Keratinocyte (primary cell): Measurements from ENCODE around the gene WASF3.

Experiments
- EZH2 ChIP-seq: IDR thresholded peaks from one replicate; pipeline ENCODE4 v1.6.1; 2012; ENCODE audit warnings: inconsistent platforms, mild to moderate bottlenecking, low read length, moderate library complexity
- TF ChIP-seq, protein P1 (sequence below), 3 experiments: IDR thresholded peaks in 1 of 3; conservative IDR thresholded peaks in 1 of 3; optimal IDR thresholded peaks in 1 of 3; 2 replicates in 2 of 3; 3 replicates in 1 of 3; pipeline versions ENCODE3 to v1.5.1; 2011; ENCODE audit warnings: low read length in 3 of 3, mild to moderate bottlenecking in 3 of 3, moderate library complexity in 2 of 3, control low read depth in 1 of 3, inconsistent platforms in 1 of 3; ENCODE audit not compliant: insufficient read depth in 2 of 3; ENCODE audit errors: extremely low read depth in 1 of 3

DNA sequence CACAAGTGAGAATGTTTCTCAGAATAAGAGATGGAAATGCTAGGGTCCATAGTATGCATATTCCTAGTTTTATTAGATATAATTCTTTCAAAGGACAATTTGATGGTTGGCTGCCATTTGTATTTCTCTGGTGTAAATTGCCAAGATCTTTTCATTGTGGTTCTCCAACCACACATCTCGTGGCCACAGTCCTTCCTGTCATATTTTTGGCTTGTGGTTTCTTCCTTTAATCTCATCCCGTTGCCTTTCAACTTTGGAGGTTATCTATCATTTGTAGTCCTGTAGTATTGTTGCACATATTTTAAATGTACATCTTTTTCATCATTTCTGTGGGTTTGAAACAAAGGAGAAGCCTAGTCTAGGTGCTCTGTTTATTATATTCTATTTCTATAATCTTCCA is 61.2 kb downstream of the WASF3 start:
- TF ChIP-seq, protein P1, sequence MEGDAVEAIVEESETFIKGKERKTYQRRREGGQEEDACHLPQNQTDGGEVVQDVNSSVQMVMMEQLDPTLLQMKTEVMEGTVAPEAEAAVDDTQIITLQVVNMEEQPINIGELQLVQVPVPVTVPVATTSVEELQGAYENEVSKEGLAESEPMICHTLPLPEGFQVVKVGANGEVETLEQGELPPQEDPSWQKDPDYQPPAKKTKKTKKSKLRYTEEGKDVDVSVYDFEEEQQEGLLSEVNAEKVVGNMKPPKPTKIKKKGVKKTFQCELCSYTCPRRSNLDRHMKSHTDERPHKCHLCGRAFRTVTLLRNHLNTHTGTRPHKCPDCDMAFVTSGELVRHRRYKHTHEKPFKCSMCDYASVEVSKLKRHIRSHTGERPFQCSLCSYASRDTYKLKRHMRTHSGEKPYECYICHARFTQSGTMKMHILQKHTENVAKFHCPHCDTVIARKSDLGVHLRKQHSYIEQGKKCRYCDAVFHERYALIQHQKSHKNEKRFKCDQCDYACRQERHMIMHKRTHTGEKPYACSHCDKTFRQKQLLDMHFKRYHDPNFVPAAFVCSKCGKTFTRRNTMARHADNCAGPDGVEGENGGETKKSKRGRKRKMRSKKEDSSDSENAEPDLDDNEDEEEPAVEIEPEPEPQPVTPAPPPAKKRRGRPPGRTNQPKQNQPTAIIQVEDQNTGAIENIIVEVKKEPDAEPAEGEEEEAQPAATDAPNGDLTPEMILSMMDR (optimal IDR thresholded peaks at IDR 0.05 in 1 of 3, IDR thresholded peaks at IDR 0.05 in 1 of 3, conservative IDR thresholded peaks at IDR 0.05 in 1 of 3; ENCODE audit: extremely low read depth in 1 of 3, insufficient read depth in 2 of 3, low read length in 3 of 3), result no peak
- no peak for TF ChIP-seq EZH2
